ENCODE data around the gene ACY1.

Gene ACY1

DNA sequence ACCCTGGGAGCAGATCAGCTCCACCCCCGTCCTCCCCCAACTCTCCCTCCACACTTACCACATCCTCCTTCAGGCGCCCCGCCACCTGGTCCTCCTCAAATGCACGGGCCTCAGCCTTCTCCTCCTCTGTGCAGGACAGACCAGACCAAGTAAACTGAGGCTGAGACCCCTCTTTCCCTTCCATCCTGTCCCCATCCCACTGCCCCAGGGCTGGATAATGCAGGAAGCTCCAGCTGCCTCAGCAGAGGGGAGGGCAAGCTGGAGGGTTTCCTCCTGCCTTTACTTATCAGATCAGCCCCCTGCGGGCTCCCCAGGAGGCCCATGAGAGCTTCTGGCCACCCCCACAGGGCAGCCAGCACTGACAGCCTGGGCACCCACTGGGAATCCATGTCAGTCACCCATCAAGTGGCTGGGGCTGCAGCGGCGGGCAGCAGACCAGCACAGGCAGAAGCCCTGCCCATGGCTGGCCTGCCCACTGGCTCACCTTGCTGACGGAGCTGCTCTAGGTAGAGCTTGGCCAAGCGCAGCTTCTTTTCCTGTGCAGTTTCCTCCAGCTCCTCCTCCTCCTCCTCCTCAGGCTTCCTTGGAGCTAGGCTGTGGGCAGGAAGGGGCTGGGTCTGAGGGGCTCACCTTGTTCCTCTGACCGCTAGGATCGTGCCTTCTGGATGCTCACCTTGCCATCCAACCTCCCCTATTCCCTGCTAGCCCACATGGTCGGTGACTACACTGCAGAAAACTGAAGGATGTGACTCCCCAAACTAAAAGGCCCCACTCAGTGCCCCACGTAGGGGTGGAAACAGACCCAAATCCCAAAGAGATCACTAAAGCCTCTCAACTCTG is 45.5 kb upstream of the ACY1 start:
- in situ Hi-C loops (cut with HindIII; ENCODE audit: low sequenced_read_pairs), result no loop called here
- no peak for DNase-seq (ENCODE audit: low read depth)
- no peak overlapping the region for H3K4me3 ChIP-seq (ENCODE audit: low read depth, low read length)
- TF ChIP-seq, protein P1, sequence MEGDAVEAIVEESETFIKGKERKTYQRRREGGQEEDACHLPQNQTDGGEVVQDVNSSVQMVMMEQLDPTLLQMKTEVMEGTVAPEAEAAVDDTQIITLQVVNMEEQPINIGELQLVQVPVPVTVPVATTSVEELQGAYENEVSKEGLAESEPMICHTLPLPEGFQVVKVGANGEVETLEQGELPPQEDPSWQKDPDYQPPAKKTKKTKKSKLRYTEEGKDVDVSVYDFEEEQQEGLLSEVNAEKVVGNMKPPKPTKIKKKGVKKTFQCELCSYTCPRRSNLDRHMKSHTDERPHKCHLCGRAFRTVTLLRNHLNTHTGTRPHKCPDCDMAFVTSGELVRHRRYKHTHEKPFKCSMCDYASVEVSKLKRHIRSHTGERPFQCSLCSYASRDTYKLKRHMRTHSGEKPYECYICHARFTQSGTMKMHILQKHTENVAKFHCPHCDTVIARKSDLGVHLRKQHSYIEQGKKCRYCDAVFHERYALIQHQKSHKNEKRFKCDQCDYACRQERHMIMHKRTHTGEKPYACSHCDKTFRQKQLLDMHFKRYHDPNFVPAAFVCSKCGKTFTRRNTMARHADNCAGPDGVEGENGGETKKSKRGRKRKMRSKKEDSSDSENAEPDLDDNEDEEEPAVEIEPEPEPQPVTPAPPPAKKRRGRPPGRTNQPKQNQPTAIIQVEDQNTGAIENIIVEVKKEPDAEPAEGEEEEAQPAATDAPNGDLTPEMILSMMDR (IDR thresholded peaks at IDR 0.05; ENCODE audit: low read depth, low read length, missing control alignments), result no peak

DNA sequence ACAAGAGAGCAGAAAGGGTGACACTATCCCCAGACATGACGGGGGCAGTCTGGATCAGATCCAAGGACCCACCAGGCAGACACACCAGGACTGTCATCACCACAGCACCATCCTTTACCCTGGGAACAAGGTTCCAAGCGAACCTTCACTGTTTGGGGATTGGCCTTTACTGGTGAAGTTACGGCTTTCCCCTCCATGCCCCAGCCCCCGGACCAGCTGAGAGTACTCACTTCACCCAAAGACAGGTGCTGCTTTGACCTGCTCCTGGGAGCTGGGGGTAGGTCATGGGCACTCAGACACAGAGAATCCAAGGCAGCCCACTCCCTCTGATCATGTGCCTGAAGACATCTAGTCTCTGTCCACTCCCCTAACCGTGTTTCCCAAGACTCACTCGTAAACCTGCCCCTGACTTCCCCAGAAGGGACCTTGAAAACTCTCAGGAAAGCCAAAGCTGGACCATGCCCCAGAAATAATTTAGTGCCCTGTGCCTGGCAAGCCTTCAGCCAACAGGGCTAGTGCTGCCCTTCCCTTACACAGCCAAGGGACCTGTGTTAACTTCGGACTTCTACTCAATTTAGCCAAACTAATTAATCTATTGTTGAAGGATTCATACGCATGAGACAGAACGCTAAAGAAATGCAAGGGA is 44.4 kb upstream of the ACY1 start:
- in situ Hi-C loops (cut with HindIII; ENCODE audit: low sequenced_read_pairs), result no loop called here
- no peak for DNase-seq (ENCODE audit: low read depth)
- TF ChIP-seq, protein P1 (IDR thresholded peaks at IDR 0.05; ENCODE audit: low read depth, low read length, missing control alignments), result no peak
- H3K4me3 ChIP-seq (ENCODE audit: low read depth, low read length), result no peak overlapping the region

- in situ Hi-C loops (cut with HindIII; ENCODE audit: low sequenced_read_pairs), result no loop called here
- DNase-seq (ENCODE audit: low read depth), result no peak
- H3K4me3 ChIP-seq (ENCODE audit: low read depth, low read length), result peak overlapping the region; percentile 73
- TF ChIP-seq, protein P1 (IDR thresholded peaks at IDR 0.05; ENCODE audit: low read depth, low read length, missing control alignments), result no peak
Measured at GRCh38 chr3:51940648-51941462, 42.5 kb upstream of the ACY1 start.

GRCh38 chr3:51941463-51941797 is 41.9 kb upstream of the ACY1 start:
- DNase-seq (ENCODE audit: low read depth), result no peak
- in situ Hi-C loops (cut with HindIII; ENCODE audit: low sequenced_read_pairs), result no loop called here
- peak overlapping the region; percentile 73 for H3K4me3 ChIP-seq (ENCODE audit: low read depth, low read length)
- TF ChIP-seq, protein P1 (IDR thresholded peaks at IDR 0.05; ENCODE audit: low read depth, low read length, missing control alignments), result no peak

GRCh38 chr3:51941798-51942602 is 41.3 kb upstream of the ACY1 start, which contains the start of the genes PARP3 and RRP9:
Gene PARP3 (plus strand): TSS chr3:51942363. CDS start chr3:51943356, 993 bp downstream.
Gene RRP9 (minus strand): TSS chr3:51941904. CDS start chr3:51941867, 37 bp downstream.
- in situ Hi-C loops (cut with HindIII; ENCODE audit: low sequenced_read_pairs), result no loop called here
- peak; percentile 99 for DNase-seq (ENCODE audit: low read depth)
- TF ChIP-seq, protein P1 (IDR thresholded peaks at IDR 0.05; ENCODE audit: low read depth, low read length, missing control alignments), result peak; percentile 99

More at GRCh38 chr3:51941798-51942602, 41.3 kb upstream of the ACY1 start, which contains the start of the genes PARP3 and RRP9:
- H3K4me3 ChIP-seq (ENCODE audit: low read depth, low read length), result peak within 1 kb of the TSS; percentile 73
